ENCODE measurements around the gene CIB4. TPM values are rescaled to one million over a fixed set of nuclear protein-coding genes. Genes with fewer than 3 reads are reported as not detected.

Gene CIB4
- total RNA-seq, 1 experiment from 2014 or later, result not detected

GRCh38 chr2:26627350-26628105 is 13.6 kb downstream of the CIB4 start:
- TF ChIP-seq CTCF (conservative IDR thresholded peaks at IDR 0.05; ENCODE audit: low read depth, low read length) (no peak), EZH2 (IDR thresholded peaks at IDR 0.05; ENCODE audit: borderline replicate concordance, low read depth, low read length, poor library complexity, severe bottlenecking) (no peak)
- CTCF ChIA-PET, result no interaction called here
- intact Hi-C loops (cut with micrococcal nuclease; ENCODE audit: unreplicated experiment), result no loop called here
- no peaks in the 10 kb centered on the region for H3K27me3 ChIP-seq (replicated peaks; ENCODE audit: insufficient read depth, low read depth, low read length, poor library complexity)
- H3K4me1 ChIP-seq (ENCODE audit: insufficient read depth, low read length, poor library complexity, severe bottlenecking), result no peaks in the 10 kb centered on the region
- POLR2A ChIA-PET (ENCODE audit: low non-redundant PET), result no interaction called here
- no peaks in the 10 kb centered on the region for H3K36me3 ChIP-seq (ENCODE audit: insufficient read depth, low read length, poor library complexity, severe bottlenecking)
- DNase-seq (ENCODE audit: low spot score), result no peak
- no peaks in the 10 kb centered on the region for H3K9me3 ChIP-seq (ENCODE audit: low read depth, low read length, poor library complexity, severe bottlenecking)
- no peak overlapping the region for H3K4me3 ChIP-seq (ENCODE audit: low read depth, low read length, poor library complexity, severe bottlenecking)
- BruUV-seq (replicated peaks), result no TSS peak
- no peak overlapping the region for H3K27ac ChIP-seq (ENCODE audit: low read depth, low read length, poor library complexity, severe bottlenecking)

- CTCF ChIA-PET, result no interaction called here
- Histone ChIP-seq H3K27ac (ENCODE audit: low read depth, low read length, poor library complexity, severe bottlenecking) (no peak overlapping the region), H3K36me3 (ENCODE audit: insufficient read depth, low read length, poor library complexity, severe bottlenecking) (no peaks in the 10 kb centered on the region), H3K9me3 (ENCODE audit: low read depth, low read length, poor library complexity, severe bottlenecking) (no peaks in the 10 kb centered on the region), H3K4me1 (ENCODE audit: insufficient read depth, low read length, poor library complexity, severe bottlenecking) (no peaks in the 10 kb centered on the region), H3K4me3 (ENCODE audit: low read depth, low read length, poor library complexity, severe bottlenecking) (no peak overlapping the region), H3K27me3 (replicated peaks; ENCODE audit: insufficient read depth, low read depth, low read length, poor library complexity) (no peaks in the 10 kb centered on the region)
- no peak for TF ChIP-seq CTCF (conservative IDR thresholded peaks at IDR 0.05; ENCODE audit: low read depth, low read length)
- no peak for TF ChIP-seq EZH2 (IDR thresholded peaks at IDR 0.05; ENCODE audit: borderline replicate concordance, low read depth, low read length, poor library complexity, severe bottlenecking)
- POLR2A ChIA-PET (ENCODE audit: low non-redundant PET), result no interaction called here
- intact Hi-C loops (cut with micrococcal nuclease; ENCODE audit: unreplicated experiment), result no loop called here
- DNase-seq (ENCODE audit: low spot score), result no peak
- BruUV-seq (replicated peaks), result no TSS peak
Measured at GRCh38 chr2:26626606-26627005, 14.6 kb downstream of the CIB4 start.

GRCh38 chr2:26623541-26624495 is 17.3 kb downstream of the CIB4 start:
- intact Hi-C loops (cut with micrococcal nuclease; ENCODE audit: unreplicated experiment), result no loop called here
- no TSS peak for BruUV-seq (replicated peaks)
- H3K9me3 ChIP-seq (ENCODE audit: low read depth, low read length, poor library complexity, severe bottlenecking), result no peaks in the 10 kb centered on the region
- no peaks in the 10 kb centered on the region for H3K27me3 ChIP-seq (replicated peaks; ENCODE audit: insufficient read depth, low read depth, low read length, poor library complexity)
- ChIA-PET CTCF (no interaction called here), POLR2A (ENCODE audit: low non-redundant PET) (interaction anchor here (0.5 kb wide), 1 partner anchor 905 kb away, joined by 4 read pairs; no protein-coding TSS in a partner anchor)
- DNase-seq (ENCODE audit: low spot score), result no peak
- no peak for TF ChIP-seq EZH2 (IDR thresholded peaks at IDR 0.05; ENCODE audit: borderline replicate concordance, low read depth, low read length, poor library complexity, severe bottlenecking)
- no peak for TF ChIP-seq CTCF (conservative IDR thresholded peaks at IDR 0.05; ENCODE audit: low read depth, low read length)
- no peaks in the 10 kb centered on the region for H3K4me1 ChIP-seq (ENCODE audit: insufficient read depth, low read length, poor library complexity, severe bottlenecking)
- no peak overlapping the region for H3K27ac ChIP-seq (ENCODE audit: low read depth, low read length, poor library complexity, severe bottlenecking)
- no peak overlapping the region for H3K4me3 ChIP-seq (ENCODE audit: low read depth, low read length, poor library complexity, severe bottlenecking)
- H3K36me3 ChIP-seq (ENCODE audit: insufficient read depth, low read length, poor library complexity, severe bottlenecking), result no peaks in the 10 kb centered on the region
